GM21786 (cell line): ENCODE data around the gene PCDH9.

Source experiments
- ATAC-seq: cut with Tn5 transposase; IDR thresholded peaks from one replicate; pipeline ENCODE4 v1.9.1; 2021; ENCODE audit not compliant: unreplicated experiment

The PCDH9 gene, protein sequence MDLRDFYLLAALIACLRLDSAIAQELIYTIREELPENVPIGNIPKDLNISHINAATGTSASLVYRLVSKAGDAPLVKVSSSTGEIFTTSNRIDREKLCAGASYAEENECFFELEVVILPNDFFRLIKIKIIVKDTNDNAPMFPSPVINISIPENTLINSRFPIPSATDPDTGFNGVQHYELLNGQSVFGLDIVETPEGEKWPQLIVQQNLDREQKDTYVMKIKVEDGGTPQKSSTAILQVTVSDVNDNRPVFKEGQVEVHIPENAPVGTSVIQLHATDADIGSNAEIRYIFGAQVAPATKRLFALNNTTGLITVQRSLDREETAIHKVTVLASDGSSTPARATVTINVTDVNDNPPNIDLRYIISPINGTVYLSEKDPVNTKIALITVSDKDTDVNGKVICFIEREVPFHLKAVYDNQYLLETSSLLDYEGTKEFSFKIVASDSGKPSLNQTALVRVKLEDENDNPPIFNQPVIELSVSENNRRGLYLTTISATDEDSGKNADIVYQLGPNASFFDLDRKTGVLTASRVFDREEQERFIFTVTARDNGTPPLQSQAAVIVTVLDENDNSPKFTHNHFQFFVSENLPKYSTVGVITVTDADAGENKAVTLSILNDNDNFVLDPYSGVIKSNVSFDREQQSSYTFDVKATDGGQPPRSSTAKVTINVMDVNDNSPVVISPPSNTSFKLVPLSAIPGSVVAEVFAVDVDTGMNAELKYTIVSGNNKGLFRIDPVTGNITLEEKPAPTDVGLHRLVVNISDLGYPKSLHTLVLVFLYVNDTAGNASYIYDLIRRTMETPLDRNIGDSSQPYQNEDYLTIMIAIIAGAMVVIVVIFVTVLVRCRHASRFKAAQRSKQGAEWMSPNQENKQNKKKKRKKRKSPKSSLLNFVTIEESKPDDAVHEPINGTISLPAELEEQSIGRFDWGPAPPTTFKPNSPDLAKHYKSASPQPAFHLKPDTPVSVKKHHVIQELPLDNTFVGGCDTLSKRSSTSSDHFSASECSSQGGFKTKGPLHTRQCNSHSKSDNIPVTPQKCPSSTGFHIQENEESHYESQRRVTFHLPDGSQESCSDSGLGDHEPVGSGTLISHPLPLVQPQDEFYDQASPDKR (N-terminal part only)

GRCh38 chr13:67229481-67230403, at the start of gene PCDH9:
Gene PCDH9 (minus strand): TSS chr13:67230336. CDS start chr13:67228440, 1,896 bp downstream.
- ATAC-seq = peak; percentile 0

- ATAC-seq = no peak
These were observed 48.1 kb upstream of the PCDH9 start for GRCh38 chr13:67278235-67278634.

GRCh38 chr13:67277581-67277980, 47.4 kb upstream of the PCDH9 start:
- no peak for ATAC-seq

DNA sequence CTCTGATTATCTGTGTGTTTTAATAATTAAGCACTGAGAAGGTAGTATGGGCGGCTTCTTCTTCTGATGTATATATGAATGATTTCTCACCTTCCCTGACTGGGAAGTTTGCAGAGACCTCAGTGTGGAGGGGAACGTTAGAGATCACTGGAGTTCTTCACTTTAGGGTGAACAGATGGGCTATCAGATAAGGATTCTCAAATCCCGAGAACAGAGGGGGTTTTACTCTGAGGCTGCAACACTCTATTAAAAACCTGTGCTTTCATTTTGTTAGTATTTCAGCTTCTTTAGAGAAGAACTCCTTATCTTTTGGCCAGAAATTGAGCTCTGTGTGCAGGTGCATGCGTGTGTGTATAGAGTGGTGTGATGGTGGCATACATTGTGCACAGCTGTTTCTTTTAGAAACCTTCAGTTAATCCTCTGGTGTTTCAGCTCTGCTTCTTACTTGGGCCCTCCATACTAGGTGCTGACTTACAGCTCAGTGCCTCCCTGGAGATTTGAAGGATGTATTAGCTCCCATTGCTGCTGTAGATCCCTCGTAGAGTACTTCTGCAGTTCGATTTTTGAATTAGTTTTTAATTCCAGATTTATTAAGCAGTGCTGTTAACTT, 45.3 kb upstream of the PCDH9 start:
- no peak for ATAC-seq

- ATAC-seq = no peak
These were observed 42.9 kb upstream of the PCDH9 start for GRCh38 chr13:67273001-67273400.

DNA sequence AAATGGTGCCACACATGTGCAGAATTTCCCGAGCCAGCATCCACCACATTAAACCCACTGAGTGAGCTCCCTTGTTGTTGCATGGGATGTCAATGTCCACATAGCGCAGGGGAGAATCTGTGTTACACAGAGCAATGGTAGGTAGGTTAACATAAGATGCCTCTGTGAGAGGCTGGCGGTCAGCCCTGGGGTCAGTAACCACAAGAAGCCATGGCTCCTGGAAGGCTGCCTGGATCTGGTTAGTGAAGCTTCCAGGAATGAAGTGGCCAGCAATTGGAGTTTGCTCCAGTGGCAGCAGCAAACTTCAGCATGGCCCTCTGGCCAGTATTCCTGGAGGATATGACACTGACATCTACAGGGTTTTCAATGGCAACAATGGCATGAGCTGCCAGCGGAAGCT, 37.0 kb upstream of the PCDH9 start:
- no peak for ATAC-seq

DNA sequence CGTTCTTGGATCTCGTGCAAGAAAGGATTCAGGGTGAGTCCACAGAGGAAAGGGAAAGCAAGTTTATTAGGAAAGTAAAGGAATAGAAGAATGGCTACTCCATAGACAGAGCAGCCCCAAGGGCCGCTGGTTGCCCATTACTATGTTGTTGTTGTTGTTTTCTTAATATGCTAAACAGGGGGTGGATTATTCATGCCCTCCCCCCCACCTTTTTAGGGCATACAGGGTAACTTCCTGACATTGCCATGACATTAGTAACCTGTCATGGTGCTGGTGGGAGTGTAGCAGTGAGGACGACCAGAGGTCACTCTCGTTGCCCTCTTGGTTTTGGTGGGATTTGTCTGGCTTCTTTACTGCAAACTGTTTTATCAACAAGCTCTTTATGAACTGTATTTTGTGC, 29.1 kb upstream of the PCDH9 start:
- ATAC-seq = no peak

DNA sequence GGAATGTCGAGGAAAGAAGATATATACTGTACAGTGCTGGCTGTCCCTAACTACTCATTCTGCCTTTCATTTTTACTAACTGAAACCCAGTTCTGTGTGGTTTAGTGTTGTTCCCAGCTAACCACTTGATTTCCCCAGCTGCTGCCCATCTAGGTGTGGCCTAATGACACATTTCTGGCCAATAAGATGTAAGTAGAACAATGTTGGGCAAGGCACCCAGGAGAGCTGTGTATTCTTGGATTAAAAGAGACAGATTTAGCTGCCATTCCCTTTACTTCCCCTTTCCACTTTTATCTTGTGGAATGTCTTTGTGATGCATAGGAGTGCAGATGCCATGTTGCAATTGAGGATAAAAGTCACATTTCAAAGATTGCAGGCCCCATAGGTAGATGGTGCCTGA, 28.3 kb upstream of the PCDH9 start:
- peak; percentile 56 for ATAC-seq

DNA sequence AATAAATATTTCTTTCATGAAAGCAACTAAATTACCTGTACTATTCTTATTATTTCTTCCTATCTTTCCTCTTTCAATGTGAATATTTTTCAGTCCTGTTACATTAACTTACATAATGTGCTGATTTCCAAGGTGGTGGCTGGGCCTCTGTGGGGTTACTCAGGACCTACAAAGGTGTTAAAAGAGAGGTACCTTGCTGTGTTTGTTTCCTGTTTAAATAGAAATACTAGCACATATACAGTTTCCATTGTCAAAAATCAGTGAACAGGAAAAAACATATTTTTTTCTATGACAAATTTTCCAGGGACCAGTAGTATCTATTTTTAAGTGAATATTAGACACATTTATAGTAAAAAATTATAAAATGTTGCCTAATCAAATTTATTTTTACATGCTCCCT, 8.7 kb upstream of the PCDH9 start:
- no peak for ATAC-seq

DNA sequence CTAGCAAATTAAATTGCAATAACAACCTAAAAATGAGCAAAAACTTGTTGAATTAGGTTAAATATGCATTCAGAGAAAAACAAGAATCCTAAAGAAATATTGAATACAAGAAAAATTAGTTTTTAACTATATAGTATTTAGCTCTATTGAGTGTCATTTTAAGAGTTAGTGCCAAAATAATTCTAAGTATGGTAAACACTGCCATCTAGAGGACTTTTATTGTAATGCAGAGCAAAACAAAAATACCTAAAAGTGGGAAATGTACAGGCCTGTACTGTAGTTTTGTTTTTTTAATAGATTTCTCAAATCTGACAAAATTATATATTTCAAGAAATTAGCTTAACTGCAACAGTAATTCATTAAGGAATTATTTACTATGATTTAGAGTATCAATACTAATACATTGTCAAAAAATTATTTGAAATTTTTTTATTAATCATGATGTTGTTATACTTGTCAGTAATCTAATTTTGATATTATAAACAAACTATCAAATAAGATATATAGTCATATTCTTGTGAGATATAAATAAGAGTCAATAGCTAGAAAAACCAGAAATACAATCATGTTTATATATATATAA, 8.2 kb upstream of the PCDH9 start:
- ATAC-seq = peak; percentile 86

GRCh38 chr13:67235265-67235664, 5.1 kb upstream of the PCDH9 start:
- no peak for ATAC-seq

- no peak for ATAC-seq
These were observed 2.2 kb upstream of the PCDH9 start for GRCh38 chr13:67232384-67232783.

DNA sequence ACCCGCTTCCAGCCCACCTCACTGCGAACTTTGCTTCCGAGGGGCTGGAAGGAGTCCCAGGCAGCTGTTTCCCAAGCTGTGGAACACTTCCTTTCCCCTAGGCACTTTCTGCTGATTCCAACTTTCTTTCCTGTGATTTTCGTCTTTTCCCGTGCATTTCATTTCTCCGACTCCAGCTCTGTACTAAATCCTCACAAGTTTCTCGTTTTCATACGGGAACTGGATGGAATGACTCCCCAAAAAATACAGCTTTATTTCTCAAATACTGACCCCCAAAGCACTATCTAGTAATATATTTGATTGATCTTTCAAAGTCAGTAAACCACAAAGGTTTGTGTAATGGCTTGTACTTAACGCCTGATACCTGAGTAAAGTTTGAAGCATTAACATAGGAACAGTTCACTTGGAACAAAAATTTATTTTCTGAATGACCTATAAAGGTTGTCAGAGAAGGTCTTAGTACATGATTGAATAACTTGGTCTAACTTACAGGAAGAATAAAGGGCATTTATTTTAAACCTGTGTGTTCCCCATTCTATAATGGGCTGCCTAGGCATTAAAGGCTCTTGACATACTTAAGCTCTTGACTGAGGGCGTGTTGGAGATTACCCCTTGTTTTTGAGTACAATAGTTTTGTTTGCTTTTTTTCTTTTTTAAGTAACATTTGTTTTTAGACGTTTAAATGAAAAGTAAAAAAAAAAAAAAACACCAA, 1.3 kb upstream of the PCDH9 start:
- no peak for ATAC-seq

GRCh38 chr13:67230404-67231288, 510 bp upstream of the PCDH9 start:
- peak; percentile 96 for ATAC-seq

DNA sequence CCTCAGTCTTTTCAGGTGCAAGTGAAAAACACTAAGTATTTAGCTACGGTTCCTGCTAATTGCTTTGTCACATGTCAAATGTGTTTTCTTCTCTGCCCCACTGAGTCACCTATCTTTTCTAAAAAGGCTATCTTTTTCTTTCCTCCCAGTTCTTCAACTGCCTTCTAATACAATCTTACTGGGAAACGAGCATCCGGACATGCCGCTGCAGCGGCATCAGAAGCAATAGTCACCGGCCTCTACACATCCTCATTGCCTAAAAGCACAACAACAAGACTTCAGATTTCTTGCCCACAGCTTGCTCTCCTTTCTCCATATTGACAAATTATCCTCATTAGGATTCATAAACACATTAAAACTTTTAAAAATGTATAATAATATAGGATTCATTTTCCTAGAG, 1.2 kb downstream of the PCDH9 start:
- ATAC-seq = no peak

DNA sequence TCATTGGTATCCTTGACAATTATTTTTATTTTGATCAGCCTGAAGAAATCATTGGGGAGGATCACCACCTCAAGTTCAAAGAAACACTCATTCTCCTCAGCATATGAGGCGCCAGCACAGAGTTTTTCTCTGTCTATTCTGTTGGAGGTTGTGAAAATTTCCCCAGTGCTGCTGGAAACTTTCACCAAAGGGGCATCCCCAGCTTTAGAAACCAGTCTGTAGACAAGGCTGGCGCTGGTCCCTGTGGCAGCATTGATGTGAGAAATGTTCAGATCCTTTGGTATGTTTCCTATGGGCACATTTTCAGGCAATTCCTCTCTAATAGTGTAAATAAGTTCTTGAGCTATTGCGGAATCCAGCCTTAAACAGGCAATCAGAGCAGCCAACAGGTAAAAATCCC, 2.1 kb downstream of the PCDH9 start:
- no peak for ATAC-seq

GRCh38 chr13:67227131-67227983, 2.8 kb downstream of the PCDH9 start:
- no peak for ATAC-seq
